Measurements from ENCODE around the gene RIOK3.
"Not testable (repeated sequence)": the region's sequence is repeated elsewhere in the genome, so short reads cannot be mapped to it uniquely, and the experiment has no call there.

The RIOK3 gene

GRCh38 chr18:23504720-23505119 lies 51.6 kb downstream of the RIOK3 start:
- peak overlapping the region; percentile 85 to 93 for H3K4me3 ChIP-seq (ENCODE audit: low read length in 2 of 2)
- H3K27ac ChIP-seq (ENCODE audit: low read depth in 2 of 2, low read length in 2 of 2): peak overlapping the region in 1 of 2 donors; percentile 80
- H3K4me1 ChIP-seq (ENCODE audit: control insufficient read depth in 2 of 2, insufficient read depth in 2 of 2, low read length in 2 of 2): peaks cover 16 to 21% of the 10 kb centered on the region in 2 donors

GRCh38 chr18:23506393-23506792 lies 53.3 kb downstream of the RIOK3 start:
- no peak overlapping the region for H3K27ac ChIP-seq (ENCODE audit: low read depth in 2 of 2, low read length in 2 of 2)
- H3K36me3 ChIP-seq (ENCODE audit: control insufficient read depth in 2 of 2, insufficient read depth in 2 of 2, low read length in 2 of 2): peaks cover 20 to 21% of the 10 kb centered on the region in 2 donors
- H3K4me1 ChIP-seq (ENCODE audit: control insufficient read depth in 2 of 2, insufficient read depth in 2 of 2, low read length in 2 of 2): peaks cover 16 to 21% of the 10 kb centered on the region in 2 donors
- no peak overlapping the region for H3K4me3 ChIP-seq (ENCODE audit: low read length in 2 of 2)
- no peaks in the 10 kb centered on the region for H3K9me3 ChIP-seq (ENCODE audit: control insufficient read depth in 2 of 2, low read length in 2 of 2)
- no peak overlapping the region for H3K9ac ChIP-seq (ENCODE audit: low read depth in 1 of 2, low read length in 2 of 2)
- no peaks in the 10 kb centered on the region for H3K27me3 ChIP-seq (ENCODE audit: control insufficient read depth in 2 of 2, insufficient read depth in 2 of 2, low read length in 2 of 2)

More at GRCh38 chr18:23504720-23505119, 51.6 kb downstream of the RIOK3 start:
- Histone ChIP-seq H3K9me3 (ENCODE audit: control insufficient read depth in 2 of 2, low read length in 2 of 2) (no peaks in the 10 kb centered on the region), H3K36me3 (ENCODE audit: control insufficient read depth in 2 of 2, insufficient read depth in 2 of 2, low read length in 2 of 2) (peaks cover 10% of the 10 kb centered on the region in 2 donors), H3K27me3 (ENCODE audit: control insufficient read depth in 2 of 2, insufficient read depth in 2 of 2, low read length in 2 of 2) (no peaks in the 10 kb centered on the region), H3K9ac (ENCODE audit: low read depth in 1 of 2, low read length in 2 of 2) (peak overlapping the region; percentile 79 to 92)

DNA sequence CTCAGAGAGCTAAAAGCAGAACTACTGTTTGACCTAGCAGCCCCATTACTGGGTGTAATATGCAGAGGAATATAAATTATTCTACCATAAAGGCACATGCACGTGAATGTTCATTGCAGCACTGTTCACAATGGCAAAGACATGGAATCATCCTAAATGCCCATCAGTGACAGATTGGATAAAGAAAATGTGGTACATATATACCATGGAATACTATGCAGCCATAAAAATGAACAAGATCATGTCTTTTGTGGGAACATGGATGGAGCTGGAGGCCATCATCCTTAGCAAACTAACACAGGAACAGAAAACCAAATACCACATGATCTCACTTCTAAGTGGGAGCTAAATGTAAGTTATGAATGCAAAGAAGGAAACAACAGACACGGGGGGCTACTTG lies 57.8 kb downstream of the RIOK3 start:
- peaks cover 20 to 32% of the 10 kb centered on the region in 2 donors for H3K36me3 ChIP-seq (ENCODE audit: control insufficient read depth in 2 of 2, insufficient read depth in 2 of 2, low read length in 2 of 2)
- H3K4me1 ChIP-seq (ENCODE audit: control insufficient read depth in 2 of 2, insufficient read depth in 2 of 2, low read length in 2 of 2): not testable (repeated sequence)

DNA sequence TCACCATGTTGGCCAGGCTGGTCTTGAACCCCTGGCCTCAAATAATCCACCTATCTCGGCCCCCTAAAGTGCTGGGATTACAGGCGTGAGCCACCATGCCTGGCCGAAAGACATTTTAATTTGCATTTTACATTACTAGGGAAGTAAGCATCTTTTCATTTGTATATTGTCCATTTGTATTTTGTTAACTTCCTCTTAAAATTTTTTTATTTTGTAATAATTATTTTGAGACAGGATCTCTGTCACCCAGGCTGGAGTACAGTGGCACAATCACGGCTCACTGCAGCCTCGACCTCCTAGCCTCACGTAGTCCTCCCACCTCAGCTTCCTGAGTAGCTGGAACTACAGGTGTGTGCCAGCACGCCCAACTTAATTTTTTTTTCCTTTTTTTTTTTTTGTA lies 59.1 kb downstream of the RIOK3 start:
- H3K27ac ChIP-seq (ENCODE audit: low read depth in 2 of 2, low read length in 2 of 2): not testable (repeated sequence)
- peaks cover 23 to 30% of the 10 kb centered on the region in 2 donors for H3K36me3 ChIP-seq (ENCODE audit: control insufficient read depth in 2 of 2, insufficient read depth in 2 of 2, low read length in 2 of 2)

More for the DNA sequence above, 57.8 kb downstream of the RIOK3 start:
- not testable (repeated sequence) for H3K27ac ChIP-seq (ENCODE audit: low read depth in 2 of 2, low read length in 2 of 2); H3K4me3 ChIP-seq (ENCODE audit: low read length in 2 of 2); H3K9me3 ChIP-seq (ENCODE audit: control insufficient read depth in 2 of 2, low read length in 2 of 2); H3K27me3 ChIP-seq (ENCODE audit: control insufficient read depth in 2 of 2, insufficient read depth in 2 of 2, low read length in 2 of 2); H3K9ac ChIP-seq (ENCODE audit: low read depth in 1 of 2, low read length in 2 of 2)

GRCh38 chr18:23512641-23513040 lies 59.6 kb downstream of the RIOK3 start:
- no peaks in the 10 kb centered on the region for H3K4me1 ChIP-seq (ENCODE audit: control insufficient read depth in 2 of 2, insufficient read depth in 2 of 2, low read length in 2 of 2)
- no peak overlapping the region for H3K9ac ChIP-seq (ENCODE audit: low read depth in 1 of 2, low read length in 2 of 2)
- no peak overlapping the region for H3K27ac ChIP-seq (ENCODE audit: low read depth in 2 of 2, low read length in 2 of 2)
- no peaks in the 10 kb centered on the region for H3K9me3 ChIP-seq (ENCODE audit: control insufficient read depth in 2 of 2, low read length in 2 of 2)
- no peaks in the 10 kb centered on the region for H3K27me3 ChIP-seq (ENCODE audit: control insufficient read depth in 2 of 2, insufficient read depth in 2 of 2, low read length in 2 of 2)
- peaks cover 24 to 33% of the 10 kb centered on the region in 2 donors for H3K36me3 ChIP-seq (ENCODE audit: control insufficient read depth in 2 of 2, insufficient read depth in 2 of 2, low read length in 2 of 2)
- H3K4me3 ChIP-seq (ENCODE audit: low read length in 2 of 2): no peak overlapping the region

More for the DNA sequence above, 59.1 kb downstream of the RIOK3 start:
- H3K9me3 ChIP-seq (ENCODE audit: control insufficient read depth in 2 of 2, low read length in 2 of 2); H3K4me3 ChIP-seq (ENCODE audit: low read length in 2 of 2); H3K4me1 ChIP-seq (ENCODE audit: control insufficient read depth in 2 of 2, insufficient read depth in 2 of 2, low read length in 2 of 2); H3K27me3 ChIP-seq (ENCODE audit: control insufficient read depth in 2 of 2, insufficient read depth in 2 of 2, low read length in 2 of 2); H3K9ac ChIP-seq (ENCODE audit: low read depth in 1 of 2, low read length in 2 of 2): not testable (repeated sequence)

GRCh38 chr18:23515911-23516546 lies 62.9 kb downstream of the RIOK3 start:
- H3K36me3 ChIP-seq (ENCODE audit: control insufficient read depth in 2 of 2, insufficient read depth in 2 of 2, low read length in 2 of 2): peaks cover 39 to 48% of the 10 kb centered on the region in 2 donors
- H3K9ac ChIP-seq (ENCODE audit: low read depth in 1 of 2, low read length in 2 of 2): no peak overlapping the region
- H3K27me3 ChIP-seq (ENCODE audit: control insufficient read depth in 2 of 2, insufficient read depth in 2 of 2, low read length in 2 of 2): no peaks in the 10 kb centered on the region
- H3K4me3 ChIP-seq (ENCODE audit: low read length in 2 of 2): no peak overlapping the region
- H3K4me1 ChIP-seq (ENCODE audit: control insufficient read depth in 2 of 2, insufficient read depth in 2 of 2, low read length in 2 of 2): no peaks in the 10 kb centered on the region
- no peak overlapping the region for H3K27ac ChIP-seq (ENCODE audit: low read depth in 2 of 2, low read length in 2 of 2)
- H3K9me3 ChIP-seq (ENCODE audit: control insufficient read depth in 2 of 2, low read length in 2 of 2): no peaks in the 10 kb centered on the region

- Histone ChIP-seq H3K9me3 (ENCODE audit: control insufficient read depth in 2 of 2, low read length in 2 of 2) (no peaks in the 10 kb centered on the region), H3K36me3 (ENCODE audit: control insufficient read depth in 2 of 2, insufficient read depth in 2 of 2, low read length in 2 of 2) (peaks cover 63 to 74% of the 10 kb centered on the region in 2 donors), H3K27ac (ENCODE audit: low read depth in 2 of 2, low read length in 2 of 2) (no peak overlapping the region), H3K4me1 (ENCODE audit: control insufficient read depth in 2 of 2, insufficient read depth in 2 of 2, low read length in 2 of 2) (no peaks in the 10 kb centered on the region), H3K27me3 (ENCODE audit: control insufficient read depth in 2 of 2, insufficient read depth in 2 of 2, low read length in 2 of 2) (no peaks in the 10 kb centered on the region), H3K4me3 (ENCODE audit: low read length in 2 of 2) (no peak overlapping the region), H3K9ac (ENCODE audit: low read depth in 1 of 2, low read length in 2 of 2) (no peak overlapping the region)
Observed at GRCh38 chr18:23519734-23520133, 66.6 kb downstream of the RIOK3 start.

- H3K4me3 ChIP-seq (ENCODE audit: low read length in 2 of 2): no peak overlapping the region
- H3K9ac ChIP-seq (ENCODE audit: low read depth in 1 of 2, low read length in 2 of 2): no peak overlapping the region
- no peaks in the 10 kb centered on the region for H3K27me3 ChIP-seq (ENCODE audit: control insufficient read depth in 2 of 2, insufficient read depth in 2 of 2, low read length in 2 of 2)
- H3K27ac ChIP-seq (ENCODE audit: low read depth in 2 of 2, low read length in 2 of 2): no peak overlapping the region
- H3K36me3 ChIP-seq (ENCODE audit: control insufficient read depth in 2 of 2, insufficient read depth in 2 of 2, low read length in 2 of 2): peaks cover 69 to 78% of the 10 kb centered on the region in 2 donors
- H3K9me3 ChIP-seq (ENCODE audit: control insufficient read depth in 2 of 2, low read length in 2 of 2): no peaks in the 10 kb centered on the region
- H3K4me1 ChIP-seq (ENCODE audit: control insufficient read depth in 2 of 2, insufficient read depth in 2 of 2, low read length in 2 of 2): no peaks in the 10 kb centered on the region
Observed at GRCh38 chr18:23521271-23521670, 68.2 kb downstream of the RIOK3 start.

GRCh38 chr18:23521907-23522306 lies 68.8 kb downstream of the RIOK3 start:
- Histone ChIP-seq H3K4me3 (ENCODE audit: low read length in 2 of 2) (no peak overlapping the region), H3K27ac (ENCODE audit: low read depth in 2 of 2, low read length in 2 of 2) (no peak overlapping the region), H3K36me3 (ENCODE audit: control insufficient read depth in 2 of 2, insufficient read depth in 2 of 2, low read length in 2 of 2) (peaks cover 70 to 80% of the 10 kb centered on the region in 2 donors), H3K27me3 (ENCODE audit: control insufficient read depth in 2 of 2, insufficient read depth in 2 of 2, low read length in 2 of 2) (no peaks in the 10 kb centered on the region), H3K9me3 (ENCODE audit: control insufficient read depth in 2 of 2, low read length in 2 of 2) (no peaks in the 10 kb centered on the region), H3K9ac (ENCODE audit: low read depth in 1 of 2, low read length in 2 of 2) (no peak overlapping the region), H3K4me1 (ENCODE audit: control insufficient read depth in 2 of 2, insufficient read depth in 2 of 2, low read length in 2 of 2) (no peaks in the 10 kb centered on the region)

- no peak overlapping the region for H3K4me3 ChIP-seq (ENCODE audit: low read length in 2 of 2)
- no peaks in the 10 kb centered on the region for H3K4me1 ChIP-seq (ENCODE audit: control insufficient read depth in 2 of 2, insufficient read depth in 2 of 2, low read length in 2 of 2)
- H3K36me3 ChIP-seq (ENCODE audit: control insufficient read depth in 2 of 2, insufficient read depth in 2 of 2, low read length in 2 of 2): peaks cover 73 to 84% of the 10 kb centered on the region in 2 donors
- no peaks in the 10 kb centered on the region for H3K27me3 ChIP-seq (ENCODE audit: control insufficient read depth in 2 of 2, insufficient read depth in 2 of 2, low read length in 2 of 2)
- H3K9ac ChIP-seq (ENCODE audit: low read depth in 1 of 2, low read length in 2 of 2): no peak overlapping the region
- no peaks in the 10 kb centered on the region for H3K9me3 ChIP-seq (ENCODE audit: control insufficient read depth in 2 of 2, low read length in 2 of 2)
- H3K27ac ChIP-seq (ENCODE audit: low read depth in 2 of 2, low read length in 2 of 2): no peak overlapping the region
Observed at GRCh38 chr18:23523429-23524212, 70.5 kb downstream of the RIOK3 start.

Data from mucosa of rectum (tissue), 2 donors.